Measurements from ENCODE around the gene NAALADL2.

- TF ChIP-seq CTCF (IDR thresholded peaks at IDR 0.05): no peak
- no peak for TF ChIP-seq POLR2AphosphoS5 (IDR thresholded peaks at IDR 0.05; ENCODE audit: low read depth, low read length)
- no peak for TF ChIP-seq REST (IDR thresholded peaks at IDR 0.05; ENCODE audit: insufficient read depth in 1 of 2, low read depth in 2 of 2, low read length in 1 of 2)
Measured at GRCh38 chr3:175404027-175404426, 544.9 kb downstream of the NAALADL2 start.
